Hepatocyte (in vitro differentiated cells): ENCODE measurements around the gene LRRC27. TPM values are rescaled to one million over a fixed set of nuclear protein-coding genes. Genes with fewer than 3 reads are reported as not detected.

Experiments
- DNase-seq: peaks from one replicate; pipeline ENCODE4 v3.0.0-alpha.2; 2016; ENCODE audit warnings: low spot score
- H2AFZ ChIP-seq: fragments of 200-600 bp; sonication (generic); 2 replicates; pipeline ENCODE4 v1.6.0; 2016; ENCODE audit warnings: antibody characterized with exemption, mild to moderate bottlenecking
- H3K27ac ChIP-seq: fragments of 200-600 bp; sonication (generic); 2 replicates; pipeline ENCODE4 v1.5.1; 2016; ENCODE audit warnings: mild to moderate bottlenecking
- H3K27me3 ChIP-seq: fragments of 200-600 bp; sonication (generic); 2 replicates; pipeline ENCODE4 v1.6.1; 2016
- H3K36me3 ChIP-seq: fragments of 200-600 bp; sonication (generic); replicated peaks from 2 replicates; pipeline ENCODE4 v1.5.1; 2016; ENCODE audit warnings: low read depth; ENCODE audit not compliant: insufficient read depth
- H3K4me1 ChIP-seq: fragments of 200-600 bp; sonication (generic); 2 replicates; pipeline ENCODE4 v1.5.1; 2016; ENCODE audit warnings: mild to moderate bottlenecking, moderate library complexity; ENCODE audit not compliant: insufficient read depth
- H3K4me2 ChIP-seq: fragments of 200-600 bp; sonication (generic); 2 replicates; pipeline ENCODE4 v1.6.0; 2016
- H3K4me3 ChIP-seq: fragments of 200-600 bp; sonication (generic); 2 replicates; pipeline ENCODE4 v1.5.1; 2016; ENCODE audit warnings: mild to moderate bottlenecking
- H3K79me2 ChIP-seq: fragments of 200-600 bp; sonication (generic); 2 replicates; pipeline ENCODE4 v1.6.0; 2017; ENCODE audit warnings: mild to moderate bottlenecking
- H3K9me2 ChIP-seq: fragments of 200-600 bp; sonication (generic); replicated peaks from 2 replicates; pipeline ENCODE4 v1.6.0; 2017; ENCODE audit warnings: mild to moderate bottlenecking; ENCODE audit not compliant: insufficient read depth
- H3K9me3 ChIP-seq: fragments of 200-600 bp; sonication (generic); 2 replicates; pipeline ENCODE4 v1.5.1; 2016; ENCODE audit warnings: low read depth, mild to moderate bottlenecking
- H4K20me1 ChIP-seq: fragments of 200-600 bp; sonication (generic); 2 replicates; pipeline ENCODE4 v1.6.0; 2016; ENCODE audit warnings: mild to moderate bottlenecking; ENCODE audit not compliant: insufficient read depth, poor library complexity, severe bottlenecking
- EZH2 ChIP-seq: fragments of 200-600 bp; sonication (generic); IDR thresholded peaks from 2 replicates; pipeline ENCODE4 v1.6.1; 2016; ENCODE audit warnings: antibody characterized with exemption, mild to moderate bottlenecking, borderline replicate concordance
- EZH2phosphoT487 ChIP-seq: fragments of 200-600 bp; sonication (generic); IDR thresholded peaks from one replicate; pipeline ENCODE4 v1.6.1; 2018; ENCODE audit warnings: antibody characterized with exemption, mild to moderate bottlenecking, low read depth, moderate library complexity; ENCODE audit not compliant: unreplicated experiment, severe bottlenecking
- WGBS: methylation state at CpG from one replicate; pipeline ENCODE4 v1.1.6; 2016; ENCODE audit warnings: low lambda C conversion rate; ENCODE audit errors: missing lambda C conversion rate; 5-methylcytosine and 5-hydroxymethylcytosine counted together
- polyA plus RNA-seq: library from polyadenylated mRNA; unstranded; fragments of >200 nt; fragmentation: Nextera tagmentation; extraction: Ambion mirVana; gene quantifications from 2 replicates; pipeline ENCODE4 v1.2.1, GENCODE V29; 2016
- total RNA-seq: library from RNA; depleted of rRNA; stranded (reverse); fragments of >200 nt; gene quantifications from 2 replicates; pipeline ENCODE4 v1.2.3, GENCODE V29; 2014
- TF ChIP-seq, protein P1 (sequence below): fragments of 200-600 bp; sonication (generic); IDR thresholded peaks from 2 replicates; pipeline ENCODE4 v1.5.1; 2016; ENCODE audit warnings: antibody characterized with exemption, mild to moderate bottlenecking; ENCODE audit not compliant: poor library complexity

Gene LRRC27
- total and polyA plus RNA-seq, 2 experiments from 2014 or later, result 7.5 to 8.3 TPM

DNA sequence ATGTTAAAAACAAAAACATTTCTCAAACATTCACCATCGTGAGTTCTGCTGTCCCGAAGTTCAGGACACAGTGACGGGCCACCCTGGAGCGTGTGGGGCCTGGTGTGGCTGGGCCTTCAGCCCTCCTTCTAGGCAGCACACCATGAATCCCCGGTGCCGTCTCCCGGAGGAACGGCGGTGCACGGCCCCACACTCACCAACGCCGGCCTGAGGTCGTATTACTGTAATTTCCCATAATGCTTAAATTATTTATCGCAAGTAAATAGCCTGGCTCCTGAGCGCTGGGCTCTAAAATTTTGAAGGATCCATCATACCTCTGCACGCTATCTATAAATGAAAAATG is 25.7 kb upstream of the LRRC27 start:
- no peaks in the 10 kb centered on the region for H3K9me2 ChIP-seq
- no peak for DNase-seq
- no peak overlapping the region for H3K27ac ChIP-seq
- no peaks in the 10 kb centered on the region for H3K9me3 ChIP-seq
- H3K4me3 ChIP-seq, result no peak overlapping the region
- H3K36me3 ChIP-seq, result no peaks in the 10 kb centered on the region
- H4K20me1 ChIP-seq, result no peaks in the 10 kb centered on the region
- no peak overlapping the region for H3K4me2 ChIP-seq
- 96% methylated on average over 16 of the region's 16 CpGs for WGBS
- TF ChIP-seq EZH2 (no peak), EZH2phosphoT487 (no peak)
- TF ChIP-seq, protein P1, sequence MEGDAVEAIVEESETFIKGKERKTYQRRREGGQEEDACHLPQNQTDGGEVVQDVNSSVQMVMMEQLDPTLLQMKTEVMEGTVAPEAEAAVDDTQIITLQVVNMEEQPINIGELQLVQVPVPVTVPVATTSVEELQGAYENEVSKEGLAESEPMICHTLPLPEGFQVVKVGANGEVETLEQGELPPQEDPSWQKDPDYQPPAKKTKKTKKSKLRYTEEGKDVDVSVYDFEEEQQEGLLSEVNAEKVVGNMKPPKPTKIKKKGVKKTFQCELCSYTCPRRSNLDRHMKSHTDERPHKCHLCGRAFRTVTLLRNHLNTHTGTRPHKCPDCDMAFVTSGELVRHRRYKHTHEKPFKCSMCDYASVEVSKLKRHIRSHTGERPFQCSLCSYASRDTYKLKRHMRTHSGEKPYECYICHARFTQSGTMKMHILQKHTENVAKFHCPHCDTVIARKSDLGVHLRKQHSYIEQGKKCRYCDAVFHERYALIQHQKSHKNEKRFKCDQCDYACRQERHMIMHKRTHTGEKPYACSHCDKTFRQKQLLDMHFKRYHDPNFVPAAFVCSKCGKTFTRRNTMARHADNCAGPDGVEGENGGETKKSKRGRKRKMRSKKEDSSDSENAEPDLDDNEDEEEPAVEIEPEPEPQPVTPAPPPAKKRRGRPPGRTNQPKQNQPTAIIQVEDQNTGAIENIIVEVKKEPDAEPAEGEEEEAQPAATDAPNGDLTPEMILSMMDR, result no peak
- H3K27me3 ChIP-seq, result peaks cover 43% of the 10 kb centered on the region
- peaks cover 7% of the 10 kb centered on the region for H3K4me1 ChIP-seq
- no peak overlapping the region for H2AFZ ChIP-seq
- H3K79me2 ChIP-seq, result no peaks in the 10 kb centered on the region

DNA sequence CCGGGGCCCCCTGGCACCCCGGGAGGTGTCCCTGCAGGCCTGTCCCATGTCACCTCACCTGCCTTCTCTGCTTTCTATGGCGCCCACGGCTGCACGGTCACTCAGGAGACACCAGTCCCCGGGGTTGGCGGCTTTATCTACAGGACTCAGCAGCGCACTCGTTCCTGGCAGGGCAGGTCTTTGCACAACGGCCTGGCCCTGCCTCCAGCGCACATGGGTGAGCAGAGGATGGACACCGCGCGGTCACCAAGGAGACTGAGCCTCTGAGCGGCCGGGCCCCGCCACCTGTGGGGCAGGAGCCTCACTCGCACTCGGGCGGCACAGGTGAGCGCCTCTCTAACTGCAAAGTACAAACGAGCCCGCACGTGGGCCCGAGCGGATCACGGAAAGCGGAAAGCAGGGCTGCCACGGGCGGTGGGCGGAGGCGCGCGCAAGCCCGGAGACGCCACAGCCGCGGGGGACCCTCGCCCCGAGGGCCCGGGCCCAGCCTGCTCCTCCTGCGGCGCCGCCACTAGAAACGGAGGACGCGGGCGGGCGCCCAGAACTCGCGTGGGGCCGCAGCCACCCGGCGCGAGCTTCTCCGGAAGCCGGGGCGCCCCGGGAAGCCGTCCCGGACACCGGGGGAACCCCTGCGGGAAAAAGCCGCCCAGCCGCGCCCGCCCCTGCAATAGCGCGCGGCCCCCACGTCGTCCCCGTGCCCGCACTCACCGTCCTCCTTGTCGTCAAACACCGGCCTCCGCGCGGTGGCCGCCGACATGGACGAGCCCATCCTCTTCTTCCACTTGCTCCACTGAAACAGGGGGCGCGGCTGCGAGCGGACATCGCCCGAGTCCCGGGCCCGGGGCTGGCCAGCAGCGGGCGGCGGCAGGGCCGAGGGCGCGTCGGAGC is 24.9 kb upstream of the LRRC27 start:
- no peaks in the 10 kb centered on the region for H3K36me3 ChIP-seq
- H3K9me3 ChIP-seq, result no peaks in the 10 kb centered on the region
- H3K4me2 ChIP-seq, result peak overlapping the region; percentile 98
- WGBS, result 11% methylated on average over 67 of the region's 98 CpGs
- DNase-seq, result peak; percentile 77
- H3K27me3 ChIP-seq, result peaks cover 43% of the 10 kb centered on the region
- peak overlapping the region; percentile 72 for H3K4me3 ChIP-seq
- H4K20me1 ChIP-seq, result no peaks in the 10 kb centered on the region
- peaks cover 7% of the 10 kb centered on the region for H3K4me1 ChIP-seq
- no peaks in the 10 kb centered on the region for H3K9me2 ChIP-seq
- H2AFZ ChIP-seq, result peak overlapping the region; percentile 78
- no peak overlapping the region for H3K27ac ChIP-seq
- H3K79me2 ChIP-seq, result no peaks in the 10 kb centered on the region
- no peak for TF ChIP-seq EZH2
- TF ChIP-seq, protein P1, result no peak
- TF ChIP-seq EZH2phosphoT487, result no peak

DNA sequence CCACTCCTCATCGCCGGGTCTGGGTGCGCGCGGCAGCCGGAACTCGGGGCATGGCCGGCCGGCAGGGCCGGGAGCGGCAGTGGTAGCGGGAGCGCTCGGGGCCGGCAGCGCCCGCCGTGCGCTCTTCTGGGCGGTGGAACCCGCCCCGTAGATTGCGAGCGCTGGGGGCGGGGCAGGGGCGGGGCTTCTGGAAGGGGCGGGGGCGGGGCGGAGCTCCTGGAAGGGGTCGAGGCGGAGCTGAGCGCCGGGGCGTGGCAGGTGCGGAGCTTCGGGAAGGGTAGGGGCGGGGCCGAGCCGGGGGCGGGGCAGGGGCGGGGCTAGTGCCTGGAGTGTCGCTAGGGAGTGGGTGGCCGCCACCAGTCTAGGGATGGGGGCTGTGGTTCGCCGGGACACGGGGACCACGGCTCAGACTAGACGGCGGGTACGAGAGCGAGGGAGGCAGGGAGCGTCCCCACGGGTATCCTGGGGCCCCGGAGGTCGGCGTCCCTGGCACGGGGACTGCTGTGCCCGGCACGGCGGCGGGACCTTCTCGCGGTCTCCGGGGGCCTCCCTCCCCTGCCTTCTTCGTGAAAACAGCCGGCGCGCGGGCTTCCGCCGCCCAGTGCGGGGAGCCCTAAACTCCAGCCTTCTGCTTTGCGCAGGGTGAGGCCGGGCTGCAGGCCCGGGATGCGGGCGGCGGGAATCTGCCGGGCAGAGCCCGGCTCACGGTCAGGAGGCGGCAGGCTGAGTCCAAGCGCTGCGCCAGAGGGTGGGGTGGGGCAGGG is 24.0 kb upstream of the LRRC27 start, which contains the start of gene STK32C:
STK32C (minus strand) TSS at position 128 of the 764 bp plus-strand sequence; CDS start at position 11, 117 bp downstream.
- Histone ChIP-seq H3K9me2 (no peaks in the 10 kb centered on the region), H3K4me1 (peaks cover 7% of the 10 kb centered on the region), H3K27me3 (peaks cover 43% of the 10 kb centered on the region), H3K4me2 (peak within 1 kb of the TSS; percentile 98), H3K9me3 (no peaks in the 10 kb centered on the region), H3K4me3 (peak within 1 kb of the TSS; percentile 72), H3K27ac (no peak within 1 kb of the TSS), H4K20me1 (no peaks in the 10 kb centered on the region), H3K36me3 (no peaks in the 10 kb centered on the region), H2AFZ (peak within 1 kb of the TSS; percentile 87), H3K79me2 (no peaks in the 10 kb centered on the region)
- no peak for TF ChIP-seq EZH2phosphoT487
- TF ChIP-seq, protein P1, result no peak
- no peak for TF ChIP-seq EZH2
- DNase-seq, result peak; percentile 98
- under 1% methylated on average over 17 of the region's 84 CpGs for WGBS
